Karpas-422 (cell line): ENCODE results near the gene COPA. TPM values are rescaled to one million over a fixed set of nuclear protein-coding genes. Genes with fewer than 3 reads are reported as not detected.
A peak's percentile ranks its signal among the peaks of the same experiment; 100 is the strongest.
"Not testable (repeated sequence)": the region's sequence is repeated elsewhere in the genome, so short reads cannot be mapped to it uniquely, and the experiment has no call there.

Source experiments
- DNase-seq: peaks from one replicate; pipeline ENCODE4 v3.0.0-alpha.2; 2015
- H2AFZ ChIP-seq: fragments of 200-600 bp; sonication (generic); 2 replicates; pipeline ENCODE4 v1.6.1; 2014; ENCODE audit warnings: antibody characterized with exemption, low read length, mixed read lengths
- H3K27ac ChIP-seq: fragments of 200-600 bp; sonication (generic); 2 replicates; pipeline ENCODE4 v1.5.1; 2014; ENCODE audit warnings: mild to moderate bottlenecking, low read length, moderate library complexity
- H3K27me3 ChIP-seq: fragments of 200-600 bp; sonication (generic); 2 replicates; pipeline ENCODE4 v1.6.1; 2014; ENCODE audit warnings: low read length, mixed read lengths
- H3K36me3 ChIP-seq: fragments of 200-600 bp; sonication (generic); 2 replicates; pipeline ENCODE4 v1.6.1; 2014; ENCODE audit warnings: low read length, mixed read lengths; ENCODE audit not compliant: insufficient read depth
- H3K4me1 ChIP-seq: fragments of 200-600 bp; sonication (generic); 2 replicates; pipeline ENCODE4 v1.6.1; 2014; ENCODE audit warnings: mild to moderate bottlenecking, low read length, mixed read lengths
- H3K4me2 ChIP-seq: fragments of 200-600 bp; sonication (generic); 2 replicates; pipeline ENCODE4 v1.6.1; 2014; ENCODE audit warnings: low read length, low read depth, mild to moderate bottlenecking; ENCODE audit not compliant: poor library complexity, severe bottlenecking
- H3K4me3 ChIP-seq: fragments of 200-600 bp; sonication (generic); 2 replicates; pipeline ENCODE4 v1.5.1; 2014; ENCODE audit warnings: mild to moderate bottlenecking, antibody characterized with exemption, low read length, mixed read lengths
- H3K79me2 ChIP-seq: fragments of 200-600 bp; sonication (generic); 2 replicates; pipeline ENCODE4 v1.6.1; 2014; ENCODE audit warnings: mild to moderate bottlenecking, low read length, mixed read lengths
- H3K9ac ChIP-seq: fragments of 200-600 bp; sonication (generic); 2 replicates; pipeline ENCODE4 v1.6.0; 2014; ENCODE audit warnings: low read length
- H3K9me2 ChIP-seq: fragments of 200-600 bp; sonication (generic), shearing (Covaris generic); replicated peaks from 2 replicates; pipeline ENCODE4 v1.6.0; 2014; ENCODE audit warnings: mild to moderate bottlenecking, low read length, moderate library complexity; ENCODE audit not compliant: insufficient read depth
- H3K9me3 ChIP-seq: fragments of 300-700, 200-600 bp; sonication (generic); 2 replicates; pipeline ENCODE4 v1.6.1; 2014; ENCODE audit warnings: low read length, mixed read lengths
- H4K20me1 ChIP-seq: fragments of 200-600 bp; sonication (generic); 2 replicates; pipeline ENCODE4 v1.6.1; 2014; ENCODE audit warnings: mild to moderate bottlenecking, antibody characterized with exemption, low read length, low read depth; ENCODE audit not compliant: insufficient read depth
- total RNA-seq: library from RNA; depleted of rRNA; stranded (reverse); fragments of >200 nt; shearing (Covaris generic); gene quantifications from 2 replicates; pipeline ENCODE4 v1.2.3, GENCODE V29; 2014; ENCODE audit warnings: low replicate concordance; rRNA removed

Gene COPA
- total RNA-seq = 107 TPM in 2 replicates

- Histone ChIP-seq H3K4me2 (peak within 1 kb of the TSS; percentile 87), H3K4me1 (peaks cover 50% of the 10 kb centered on the region), H3K36me3 (peaks cover 31% of the 10 kb centered on the region; the same call in 1 of the 2 replicates), H3K4me3 (peak within 1 kb of the TSS; percentile 75), H3K27ac (peak within 1 kb of the TSS; percentile 58), H3K27me3 (no peaks in the 10 kb centered on the region), H3K79me2 (peaks cover 94% of the 10 kb centered on the region), H3K9me2 (no peaks in the 10 kb centered on the region), H2AFZ (peak within 1 kb of the TSS; percentile 13; the same call in 1 of the 2 replicates), H3K9me3 (no peaks in the 10 kb centered on the region), H3K9ac (peak within 1 kb of the TSS; percentile 98), H4K20me1 (0 out of 2 replicates have a peak, but pooled peaks cover 6% of the 10 kb centered on the region)
- peak; percentile 98 for DNase-seq
Measured at GRCh38 chr1:160342953-160343869, at the start of gene COPA, which contains the start of gene NCSTN. TSS of gene COPA (minus strand) at chr1:160343250. CDS start at chr1:160343170, 80 bp downstream. TSS of gene NCSTN (plus strand) at chr1:160343383. CDS start at chr1:160343397, 14 bp downstream.

GRCh38 chr1:160388406-160388805 is 45.4 kb upstream of the COPA start:
- H3K9me3 ChIP-seq, H3K4me1 ChIP-seq, H3K79me2 ChIP-seq, DNase-seq, H3K36me3 ChIP-seq, H3K9ac ChIP-seq, H2AFZ ChIP-seq, H3K9me2 ChIP-seq, H3K4me3 ChIP-seq, H3K27me3 ChIP-seq, H4K20me1 ChIP-seq, H3K4me2 ChIP-seq, H3K27ac ChIP-seq: not testable (repeated sequence)

- H3K36me3 ChIP-seq, H3K9ac ChIP-seq, H2AFZ ChIP-seq, DNase-seq, H3K4me1 ChIP-seq, H3K27me3 ChIP-seq, H3K27ac ChIP-seq, H3K4me2 ChIP-seq, H3K79me2 ChIP-seq, H3K9me2 ChIP-seq, H3K9me3 ChIP-seq, H3K4me3 ChIP-seq, H4K20me1 ChIP-seq: not testable (repeated sequence)
Measured at GRCh38 chr1:160384812-160385211, 41.8 kb upstream of the COPA start.

GRCh38 chr1:160377585-160378206 is 34.6 kb upstream of the COPA start:
- no peaks in the 10 kb centered on the region for H3K27me3 ChIP-seq

GRCh38 chr1:160376525-160377131 is 33.6 kb upstream of the COPA start:
- Histone ChIP-seq H3K9me3 (no peaks in the 10 kb centered on the region), H4K20me1 (no peaks in the 10 kb centered on the region), H3K9me2 (no peaks in the 10 kb centered on the region), H3K27me3 (no peaks in the 10 kb centered on the region), H3K36me3 (no peaks in the 10 kb centered on the region), H3K4me1 (peaks cover 33% of the 10 kb centered on the region), H3K4me2 (peak overlapping the region; percentile 55), H3K27ac (peak overlapping the region; percentile 75; the same call in 1 of the 2 replicates), H2AFZ (peak overlapping the region; percentile 61; the same call in 1 of the 2 replicates), H3K4me3 (peak overlapping the region; percentile 35; the same call in 1 of the 2 replicates), H3K79me2 (no peaks in the 10 kb centered on the region), H3K9ac (peak overlapping the region; percentile 44)
- DNase-seq = peak; percentile 88

More at GRCh38 chr1:160377585-160378206, 34.6 kb upstream of the COPA start:
- H3K4me2 ChIP-seq = no peak overlapping the region
- no peaks in the 10 kb centered on the region for H3K9me3 ChIP-seq
- H4K20me1 ChIP-seq = no peaks in the 10 kb centered on the region
- no peak overlapping the region for H3K27ac ChIP-seq
- no peaks in the 10 kb centered on the region for H3K79me2 ChIP-seq
- peaks cover 33% of the 10 kb centered on the region for H3K4me1 ChIP-seq
- H3K9ac ChIP-seq = no peak overlapping the region
- H2AFZ ChIP-seq = no peak overlapping the region
- no peaks in the 10 kb centered on the region for H3K36me3 ChIP-seq
- no peaks in the 10 kb centered on the region for H3K9me2 ChIP-seq
- no peak for DNase-seq
- H3K4me3 ChIP-seq = no peak overlapping the region

GRCh38 chr1:160375788-160376524 is 32.9 kb upstream of the COPA start:
- Histone ChIP-seq H3K79me2 (no peaks in the 10 kb centered on the region), H3K9ac (peak overlapping the region; percentile 44), H3K4me2 (peak overlapping the region; percentile 55), H3K4me1 (peaks cover 33% of the 10 kb centered on the region), H3K9me3 (no peaks in the 10 kb centered on the region), H3K36me3 (no peaks in the 10 kb centered on the region), H3K27ac (peak overlapping the region; percentile 75), H4K20me1 (no peaks in the 10 kb centered on the region), H2AFZ (peak overlapping the region; percentile 61; the same call in 1 of the 2 replicates), H3K4me3 (peak overlapping the region; percentile 35; the same call in 1 of the 2 replicates), H3K27me3 (no peaks in the 10 kb centered on the region), H3K9me2 (no peaks in the 10 kb centered on the region)
- peak; percentile 72 for DNase-seq

GRCh38 chr1:160374306-160375110 is 31.5 kb upstream of the COPA start:
- 0 out of 2 replicates have a peak overlapping the region, but pooled peaks have one; percentile 8 for H2AFZ ChIP-seq
- peak overlapping the region; percentile 44; the same call in 1 of the 2 replicates for H3K9ac ChIP-seq
- H3K9me2 ChIP-seq = no peaks in the 10 kb centered on the region
- no peaks in the 10 kb centered on the region for H4K20me1 ChIP-seq
- H3K36me3 ChIP-seq = no peaks in the 10 kb centered on the region
- peak; percentile 61 for DNase-seq
- peak overlapping the region; percentile 75; the same call in 1 of the 2 replicates for H3K27ac ChIP-seq
- peaks cover 33% of the 10 kb centered on the region for H3K4me1 ChIP-seq
- H3K9me3 ChIP-seq = no peaks in the 10 kb centered on the region
- no peaks in the 10 kb centered on the region for H3K27me3 ChIP-seq
- H3K4me2 ChIP-seq = peak overlapping the region; percentile 55
- no peaks in the 10 kb centered on the region for H3K79me2 ChIP-seq
- peak overlapping the region; percentile 24; the same call in 1 of the 2 replicates for H3K4me3 ChIP-seq
